Caco-2 (cell line): Measurements from ENCODE around the gene LSM14B. TPM values are rescaled to one million over a fixed set of nuclear protein-coding genes. Genes with fewer than 3 reads are reported as not detected.

Source experiments
- BruUV-seq: library from RNA; stranded (reverse); fragments of 400-500 nt; replicated peaks from 2 replicates; lab custom pipeline; 2021; lab: Mats Ljungman, UMichigan
- CTCF ChIA-PET: fragments of 300-600 bp; sonication (Branson Sonifier 250); formaldehyde crosslinking; loops from one replicate; lab custom pipeline; 2022; ENCODE audit warnings: antibody characterized with exemption; lab: Charles Lee
- POLR2A ChIA-PET: fragments of 300-600 bp; sonication (Branson Sonifier 250); formaldehyde crosslinking; loops from one replicate; lab custom pipeline; 2022; ENCODE audit warnings: antibody characterized with exemption; lab: Charles Lee
- DNase-seq, 2 experiments: peaks; one replicate each; pipeline versions ENCODE4 v3.0.0 to v3.0.0-alpha.2; 2020 to 2022
- H3K27me3 ChIP-seq: replicated peaks from 2 replicates; pipeline ENCODE4 v1.6.0; 2011; ENCODE audit warnings: low read length; ENCODE audit not compliant: control insufficient read depth, insufficient read depth
- H3K36me3 ChIP-seq: 2 replicates; pipeline ENCODE4 v1.5.1; 2011; ENCODE audit warnings: low read length; ENCODE audit not compliant: control insufficient read depth, insufficient read depth
- H3K4me1 ChIP-seq: fragments of 250-450 bp; sonication (Bioruptor Pico); 2 replicates; pipeline ENCODE4 v1.5.1; 2020; ENCODE audit warnings: mild to moderate bottlenecking
- H3K4me3 ChIP-seq: 2 replicates; pipeline ENCODE4 v1.5.1; 2011; ENCODE audit warnings: low read depth, mild to moderate bottlenecking, control low read depth, low read length
- H3K9me3 ChIP-seq: fragments of 250-450 bp; sonication (Bioruptor Pico); 2 replicates; pipeline ENCODE4 v1.5.1; 2020; ENCODE audit warnings: mild to moderate bottlenecking, moderate library complexity
- H3K27ac Mint-ChIP-seq: one replicate; pipeline ENCODE4 v1.8.0; 2022; ENCODE audit warnings: mixed read lengths; ENCODE audit not compliant: unreplicated experiment
- H3K27me3 Mint-ChIP-seq: one replicate; pipeline ENCODE4 v1.8.0; 2022; ENCODE audit warnings: mixed read lengths; ENCODE audit not compliant: insufficient read depth, unreplicated experiment
- H3K36me3 Mint-ChIP-seq: one replicate; pipeline ENCODE4 v1.8.0; 2022; ENCODE audit warnings: mild to moderate bottlenecking, mixed read lengths; ENCODE audit not compliant: insufficient read depth, unreplicated experiment
- H3K4me1 Mint-ChIP-seq: one replicate; pipeline ENCODE4 v1.8.0; 2022; ENCODE audit warnings: low read depth, mixed read lengths; ENCODE audit not compliant: unreplicated experiment
- H3K4me3 Mint-ChIP-seq: one replicate; pipeline ENCODE4 v1.8.0; 2022; ENCODE audit warnings: mild to moderate bottlenecking, moderate library complexity, mixed read lengths; ENCODE audit not compliant: unreplicated experiment
- H3K9me3 Mint-ChIP-seq: one replicate; pipeline ENCODE4 v1.8.0; 2022; ENCODE audit warnings: mixed read lengths; ENCODE audit not compliant: unreplicated experiment
- CTCF ChIP-seq, 2 experiments: fragments of 200-600 bp in 1 of 2; IDR thresholded peaks; 1 replicate in 1 of 2; 2 replicates in 1 of 2; pipeline versions ENCODE4 v1.5.1 to v1.8.0; 2011 to 2022; ENCODE audit warnings: antibody characterized with exemption in 1 of 2, control low read depth in 1 of 2, inconsistent platforms in 1 of 2, low read depth in 1 of 2, low read length in 1 of 2, mild to moderate bottlenecking in 1 of 2, moderate library complexity in 1 of 2; ENCODE audit not compliant: insufficient read depth in 1 of 2, severe bottlenecking in 1 of 2, unreplicated experiment in 1 of 2
- intact Hi-C: fragments of 100-400 bp; cut with micrococcal nuclease; formaldehyde crosslinking; loops from one replicate; pipeline ENCODE4 v1.10.0; 2022; ENCODE audit not compliant: unreplicated experiment
- total RNA-seq: library from RNA; stranded (reverse); gene quantifications from 2 replicates; pipeline ENCODE4 v1.2.3, GENCODE V29; 2022

The LSM14B gene
- total RNA-seq, 1 experiment from 2014 or later = 154 TPM

DNA sequence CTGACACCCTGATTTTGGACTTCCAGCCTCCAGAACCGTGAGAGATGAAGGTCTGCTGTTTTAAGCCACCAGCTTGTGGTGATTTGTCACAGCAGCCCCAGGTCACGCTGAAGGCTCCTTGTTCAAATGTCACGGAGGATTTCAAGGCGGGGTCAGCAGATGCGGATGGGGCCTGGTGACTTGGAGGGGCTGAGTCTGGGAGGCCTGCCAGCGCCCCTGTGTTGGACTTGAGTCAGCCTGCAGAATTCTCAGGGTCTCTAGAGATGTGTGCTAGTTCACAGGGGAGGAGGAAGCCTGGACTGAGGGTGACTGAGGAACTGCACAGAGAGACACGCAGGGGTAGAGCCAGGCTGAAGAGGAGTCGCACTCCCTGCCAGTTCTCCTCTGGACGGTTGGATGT lies 37.1 kb upstream of the LSM14B start:
- CTCF ChIA-PET = no interaction called here
- Mint-ChIP-seq H3K9me3 (no peaks in the 10 kb centered on the region), H3K4me1 (no peaks in the 10 kb centered on the region), H3K27ac (no peak overlapping the region), H3K27me3 (no peaks in the 10 kb centered on the region), H3K36me3 (no peaks in the 10 kb centered on the region), H3K4me3 (no peak overlapping the region)
- no TSS peak for BruUV-seq
- Histone ChIP-seq H3K4me3 (no peak overlapping the region), H3K27me3 (no peaks in the 10 kb centered on the region), H3K9me3 (peaks cover 6% of the 10 kb centered on the region; the same call in 1 of the 2 replicates), H3K4me1 (no peaks in the 10 kb centered on the region), H3K36me3 (no peaks in the 10 kb centered on the region)
- no peak for TF ChIP-seq CTCF (IDR thresholded peaks at IDR 0.05; ENCODE audit: insufficient read depth in 1 of 2, low read depth in 1 of 2, low read length in 1 of 2, severe bottlenecking in 1 of 2, unreplicated experiment in 1 of 2)
- POLR2A ChIA-PET = no interaction called here
- no peak for DNase-seq
- intact Hi-C loops = no loop called here

DNA sequence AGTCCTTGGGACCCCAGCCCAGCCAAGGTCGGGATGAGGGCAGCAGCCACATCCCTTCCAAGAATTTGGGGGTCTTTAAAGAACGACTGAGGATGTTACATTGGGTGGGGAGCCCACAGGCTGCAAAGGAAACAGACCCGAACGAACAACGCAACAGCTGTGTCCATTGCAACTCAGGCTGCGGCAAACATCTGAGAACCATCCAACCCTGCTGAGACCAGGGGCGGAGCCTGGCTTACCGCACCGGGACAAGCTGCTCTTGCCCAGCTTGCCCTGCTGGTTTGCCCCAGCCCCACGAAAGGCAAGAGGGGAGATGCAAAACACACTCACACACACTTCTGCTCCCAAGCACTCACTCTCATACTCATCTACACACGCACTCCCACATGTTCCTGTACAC lies 35.0 kb upstream of the LSM14B start:
- no peak overlapping the region for H3K4me3 Mint-ChIP-seq
- peaks cover 4% of the 10 kb centered on the region for H3K27me3 Mint-ChIP-seq
- H3K9me3 Mint-ChIP-seq = no peaks in the 10 kb centered on the region
- no peak overlapping the region for H3K4me3 ChIP-seq
- BruUV-seq = no TSS peak
- H3K27me3 ChIP-seq = no peaks in the 10 kb centered on the region
- intact Hi-C loops = no loop called here
- H3K27ac Mint-ChIP-seq = no peak overlapping the region
- ChIA-PET POLR2A (no interaction called here), CTCF (interaction anchor here (0.6 kb wide), 1 partner anchor 117 kb away, joined by 3 read pairs; no protein-coding TSS in a partner anchor)
- H3K36me3 Mint-ChIP-seq = no peaks in the 10 kb centered on the region
- TF ChIP-seq CTCF (IDR thresholded peaks at IDR 0.05; ENCODE audit: insufficient read depth in 1 of 2, low read depth in 1 of 2, low read length in 1 of 2, severe bottlenecking in 1 of 2, unreplicated experiment in 1 of 2) = no peak
- no peaks in the 10 kb centered on the region for H3K4me1 ChIP-seq
- no peaks in the 10 kb centered on the region for H3K36me3 ChIP-seq
- peaks cover 3% of the 10 kb centered on the region for H3K9me3 ChIP-seq
- DNase-seq = peak in 1 of 2 experiments; percentile 39
- no peaks in the 10 kb centered on the region for H3K4me1 Mint-ChIP-seq

GRCh38 chr20:62087632-62088031 lies 34.6 kb upstream of the LSM14B start:
- Histone ChIP-seq H3K27me3 (no peaks in the 10 kb centered on the region), H3K4me1 (no peaks in the 10 kb centered on the region), H3K9me3 (peaks cover 3% of the 10 kb centered on the region), H3K4me3 (no peak overlapping the region), H3K36me3 (no peaks in the 10 kb centered on the region)
- ChIA-PET CTCF (no interaction called here), POLR2A (no interaction called here)
- no peaks in the 10 kb centered on the region for H3K36me3 Mint-ChIP-seq
- no peak for TF ChIP-seq CTCF (IDR thresholded peaks at IDR 0.05; ENCODE audit: insufficient read depth in 1 of 2, low read depth in 1 of 2, low read length in 1 of 2, severe bottlenecking in 1 of 2, unreplicated experiment in 1 of 2)
- no peak overlapping the region for H3K4me3 Mint-ChIP-seq
- intact Hi-C loops = no loop called here
- H3K4me1 Mint-ChIP-seq = no peaks in the 10 kb centered on the region
- no TSS peak for BruUV-seq
- peaks cover 6% of the 10 kb centered on the region for H3K27me3 Mint-ChIP-seq
- DNase-seq = no peak
- H3K9me3 Mint-ChIP-seq = no peaks in the 10 kb centered on the region
- no peak overlapping the region for H3K27ac Mint-ChIP-seq
